Uterus (tissue), 2 donors: Measurements from ENCODE around the gene SLX4IP.

Experiments
- CTCF ChIP-seq, 4 experiments: fragments of 200-600 bp in 2 of 4; fragments of 450-650 bp in 2 of 4; sonication (generic) in 2 of 4; IDR thresholded peaks; one replicate each; pipeline ENCODE4 v1.5.1; 2016 to 2019; ENCODE audit warnings: antibody characterized with exemption in 4 of 4, mild to moderate bottlenecking in 2 of 4, moderate library complexity in 1 of 4
- POLR2A ChIP-seq, 2 donors: fragments of 450-650 bp; IDR thresholded peaks; one replicate each; pipeline ENCODE4 v1.6.1; 2016; ENCODE audit warnings: antibody characterized with exemption in 2 of 2, mild to moderate bottlenecking in 1 of 2, moderate library complexity in 1 of 2

DNA sequence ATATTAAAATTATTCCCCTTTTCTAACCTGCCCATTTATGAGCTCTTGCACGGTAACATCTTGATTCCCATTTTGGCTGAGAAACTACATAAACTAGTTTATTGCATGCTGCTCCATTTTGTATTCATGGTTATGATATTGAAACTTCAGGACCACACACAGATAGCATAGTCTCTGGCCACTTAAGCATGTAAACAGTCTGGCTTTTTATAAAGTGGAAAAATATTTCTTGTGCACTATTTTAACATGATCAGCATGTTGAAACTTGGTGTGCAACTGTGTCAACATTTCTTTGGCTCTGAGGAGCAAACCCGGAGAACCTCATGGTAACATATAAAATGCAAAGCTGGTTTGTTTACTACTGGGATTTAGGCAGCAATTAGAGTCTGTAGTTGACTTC lies 70.7 kb downstream of the SLX4IP start:
- TF ChIP-seq POLR2A (IDR thresholded peaks at IDR 0.05) = no peak
- TF ChIP-seq CTCF (IDR thresholded peaks at IDR 0.05) = no peak
